H1 (cell line): ENCODE data around the gene MRPL45. TPM values are rescaled to one million over a fixed set of nuclear protein-coding genes. Genes with fewer than 3 reads are reported as not detected.

Experiments
- CTCF ChIA-PET: fragments of 300-600 bp; sonication (Branson Sonifier 250); formaldehyde crosslinking; loops from one replicate; lab custom pipeline; 2021; ENCODE audit not compliant: partially characterized antibody; lab: Charles Lee
- POLR2A ChIA-PET: fragments of 300-600 bp; sonication (Branson Sonifier 250); formaldehyde crosslinking; loops from one replicate; lab custom pipeline; 2021; ENCODE audit warnings: inconsistent platforms; ENCODE audit not compliant: partially characterized antibody; lab: Charles Lee
- DNase-seq, 2 experiments: peaks; one replicate each; pipeline versions ENCODE4 v3.0.0 to v3.0.0-alpha.2; 2010 to 2022; ENCODE audit warnings: low spot score in 2 of 2, low read depth in 1 of 2, mixed read lengths in 1 of 2
- FAIRE-seq: peaks from 2 replicates; lab custom pipeline; 2011; peaks lifted over from hg19 to GRCh38; lab: Jason Lieb, UNC
- H2AFZ ChIP-seq: 2 replicates; pipeline ENCODE4 v1.8.1; 2012; ENCODE audit warnings: low read length, inconsistent platforms
- H2AK5ac ChIP-seq: 2 replicates; pipeline ENCODE4 v1.6.1; 2013; ENCODE audit warnings: low read depth, low read length
- H2BK120ac ChIP-seq: replicated peaks from 2 replicates; pipeline ENCODE3; 2013; ENCODE audit warnings: low read depth, low read length, inconsistent platforms
- H2BK12ac ChIP-seq: 2 replicates; pipeline ENCODE4 v1.6.1; 2013; ENCODE audit warnings: low read depth, low read length
- H2BK15ac ChIP-seq: 2 replicates; pipeline ENCODE4 v1.6.1; 2013; ENCODE audit warnings: low read length
- H2BK20ac ChIP-seq: 2 replicates; pipeline ENCODE4 v1.6.1; 2013; ENCODE audit warnings: low read length
- H2BK5ac ChIP-seq: 2 replicates; pipeline ENCODE4 v1.6.1; 2013; ENCODE audit warnings: low read depth, low read length
- H3K14ac ChIP-seq: 2 replicates; pipeline ENCODE4 v1.6.1; 2013; ENCODE audit warnings: inconsistent platforms; ENCODE audit not compliant: insufficient read length
- H3K18ac ChIP-seq: 2 replicates; pipeline ENCODE4 v1.6.1; 2013; ENCODE audit warnings: low read length; ENCODE audit errors: extremely low read depth
- H3K23ac ChIP-seq: 2 replicates; pipeline ENCODE4 v1.6.1; 2013; ENCODE audit warnings: inconsistent platforms; ENCODE audit not compliant: insufficient read length
- H3K23me2 ChIP-seq: 2 replicates; pipeline ENCODE4 v1.6.1; 2013; ENCODE audit warnings: low read depth, low read length
- H3K27ac ChIP-seq: 2 replicates; pipeline ENCODE4 v1.6.1; 2011; ENCODE audit warnings: low read depth, low read length, inconsistent platforms
- H3K27me3 ChIP-seq, 4 experiments: replicated peaks in 1 of 4; 1 replicate in 1 of 4; 2 replicates in 3 of 4; pipeline versions ENCODE4 v1.6.1 to v1.8.1; 2011 to 2013; ENCODE audit warnings: low read length in 3 of 4, mild to moderate bottlenecking in 3 of 4, inconsistent platforms in 2 of 4, mixed read lengths in 2 of 4, moderate library complexity in 1 of 4; ENCODE audit not compliant: control insufficient read depth in 3 of 4, insufficient read depth in 3 of 4; ENCODE audit errors: extremely low read depth in 1 of 4
- H3K36me3 ChIP-seq, 4 experiments: 2 replicates each; pipeline versions ENCODE4 v1.6.1 to v1.8.1; 2011 to 2013; ENCODE audit warnings: mild to moderate bottlenecking in 4 of 4, low read length in 3 of 4, moderate library complexity in 2 of 4, control low read depth in 1 of 4, inconsistent platforms in 1 of 4; ENCODE audit not compliant: insufficient read depth in 4 of 4, control insufficient read depth in 2 of 4
- H3K4ac ChIP-seq: replicated peaks from 2 replicates; pipeline ENCODE3; 2013; ENCODE audit warnings: low read length, low read depth, mixed read lengths, inconsistent platforms; ENCODE audit not compliant: insufficient read length
- H3K4me1 ChIP-seq, 4 experiments: replicated peaks in 1 of 4; 1 replicate in 1 of 4; 2 replicates in 3 of 4; pipeline versions ENCODE4 v1.6.1 to v1.8.1; 2011 to 2013; ENCODE audit warnings: low read length in 3 of 4, inconsistent platforms in 2 of 4, mixed read lengths in 1 of 4; ENCODE audit not compliant: insufficient read depth in 4 of 4, control insufficient read depth in 3 of 4
- H3K4me2 ChIP-seq, 2 experiments: 2 replicates each; pipeline versions ENCODE4 v1.6.1 to v1.8.1; 2011 to 2013; ENCODE audit warnings: low read depth in 2 of 2, low read length in 2 of 2, control low read depth in 1 of 2, inconsistent platforms in 1 of 2, mild to moderate bottlenecking in 1 of 2; ENCODE audit not compliant: insufficient read depth in 1 of 2
- H3K4me3 ChIP-seq, 4 experiments: fragments of 200-600, 300-600 bp in 1 of 4; sonication (generic), shearing (Covaris generic), sonication (Bioruptor Twin) in 1 of 4; 2 replicates each; pipeline versions ENCODE4 v1.5.1 to v1.8.1; 2011 to 2016; ENCODE audit warnings: low read length in 4 of 4, low read depth in 3 of 4, control low read depth in 2 of 4, inconsistent platforms in 2 of 4, mild to moderate bottlenecking in 2 of 4, mixed read lengths in 1 of 4, moderate library complexity in 1 of 4; ENCODE audit not compliant: insufficient read depth in 2 of 4; ENCODE audit errors: extremely low read depth in 1 of 4
- H3K56ac ChIP-seq: replicated peaks from 2 replicates; pipeline ENCODE3; 2013; ENCODE audit warnings: low read depth, mild to moderate bottlenecking, mixed read lengths, low read length, inconsistent platforms; ENCODE audit not compliant: insufficient read length
- H3K79me1 ChIP-seq: 2 replicates; pipeline ENCODE4 v1.6.1; 2013; ENCODE audit warnings: low read depth, low read length, control low read depth
- H3K79me2 ChIP-seq, 2 experiments: 2 replicates each; pipeline versions ENCODE4 v1.6.1 to v1.8.1; 2012 to 2013; ENCODE audit warnings: low read length in 2 of 2, mild to moderate bottlenecking in 2 of 2, inconsistent platforms in 1 of 2; ENCODE audit not compliant: insufficient read depth in 2 of 2, control insufficient read depth in 1 of 2
- H3K9ac ChIP-seq, 4 experiments: replicated peaks in 1 of 4; 1 replicate in 1 of 4; 2 replicates in 3 of 4; pipeline versions ENCODE4 v1.6.1 to v1.8.1; 2011 to 2013; ENCODE audit warnings: low read depth in 3 of 4, low read length in 3 of 4, control low read depth in 2 of 4, mild to moderate bottlenecking in 2 of 4, moderate library complexity in 2 of 4, inconsistent platforms in 1 of 4; ENCODE audit errors: extremely low read depth in 1 of 4
- H3K9me3 ChIP-seq, 2 experiments: 2 replicates each; pipeline versions ENCODE4 v1.6.1 to v1.8.1; 2012 to 2013; ENCODE audit warnings: mild to moderate bottlenecking in 2 of 2, moderate library complexity in 2 of 2, control low read depth in 1 of 2, inconsistent platforms in 1 of 2, low read depth in 1 of 2, low read length in 1 of 2, mixed read lengths in 1 of 2; ENCODE audit not compliant: insufficient read depth in 2 of 2
- H4K20me1 ChIP-seq, 2 experiments: replicated peaks in 1 of 2; 2 replicates each; pipeline versions ENCODE3 to v1.8.1; 2011 to 2013; ENCODE audit warnings: inconsistent platforms in 2 of 2, low read length in 2 of 2, mild to moderate bottlenecking in 1 of 2; ENCODE audit not compliant: insufficient read depth in 2 of 2, control insufficient read depth in 1 of 2
- H4K5ac ChIP-seq: 2 replicates; pipeline ENCODE4 v1.6.1; 2013; ENCODE audit warnings: low read length, low read depth, mixed read lengths, inconsistent platforms; ENCODE audit not compliant: insufficient read length
- H4K8ac ChIP-seq: 2 replicates; pipeline ENCODE4 v1.8.0; 2013; ENCODE audit warnings: mild to moderate bottlenecking, moderate library complexity, low read length, inconsistent platforms; ENCODE audit not compliant: insufficient read depth; ENCODE audit errors: extremely low read depth
- H4K91ac ChIP-seq: replicated peaks from 2 replicates; pipeline ENCODE3; 2013; ENCODE audit warnings: low read length, mixed read lengths, inconsistent platforms; ENCODE audit not compliant: insufficient read length
- ASH2L ChIP-seq: fragments of 200-600, 300-600 bp; sonication (generic); IDR thresholded peaks from one replicate; pipeline ENCODE4 v1.7.1; 2017; ENCODE audit warnings: low read length
- BCL11A ChIP-seq, 2 experiments: IDR thresholded peaks; one replicate each; pipeline ENCODE4 v1.6.1; 2011; ENCODE audit warnings: low read depth in 2 of 2, low read length in 2 of 2, mild to moderate bottlenecking in 2 of 2
- CBX8 ChIP-seq: fragments of 300-800, 300-1000 bp; sonication (generic); IDR thresholded peaks from 2 replicates; pipeline ENCODE4 v1.7.1; 2016; ENCODE audit warnings: low read depth, low read length, borderline replicate concordance
- MAFK ChIP-seq: IDR thresholded peaks from 2 replicates; pipeline ENCODE4 v1.6.1; 2012; ENCODE audit warnings: low read depth, mild to moderate bottlenecking, improper control_type of control experiment, low read length
- POLR2AphosphoS5 ChIP-seq: IDR thresholded peaks from 2 replicates; pipeline ENCODE4 v1.6.1; 2011; ENCODE audit warnings: low read depth, low read length
- WGBS, 2 experiments: shearing (Covaris generic) in 1 of 2; methylation state at CpG; one replicate each; pipeline versions ENCODE4 v1.1.6 to v1.1.7; 2013 to 2015; ENCODE audit warnings: low lambda C conversion rate in 2 of 2, mixed read lengths in 2 of 2, inconsistent platforms in 1 of 2, low coverage in 1 of 2, missing lambda C conversion rate in 1 of 2; ENCODE audit not compliant: insufficient replicate concordance in 2 of 2, insufficient coverage in 1 of 2, insufficient read length in 1 of 2; ENCODE audit errors: extremely low coverage in 1 of 2, missing lambda C conversion rate in 1 of 2; 5-methylcytosine and 5-hydroxymethylcytosine counted together
- polyA plus RNA-seq, 7 experiments: library from polyadenylated mRNA; depleted of rRNA in 3 of 7; stranded (reverse) in 5 of 7; unstranded in 2 of 7; fragments of >200 nt in 5 of 7; fragments of 200-250 nt in 2 of 7; gene quantifications; 1 replicate in 5 of 7; 2 replicates in 1 of 7; 4 replicates in 1 of 7; pipeline versions ENCODE4 v1.2.1 to v1.2.3, GENCODE V29; 2011 to 2013; ENCODE audit warnings: missing spikeins in 2 of 7, mixed read lengths in 2 of 7
- total RNA-seq: library from RNA; stranded (reverse); fragmentation: NEBNext Ultra II Directional; extraction: Animal tissue kit (Norgen Biotek cat#: 25700); gene quantifications from 2 replicates; pipeline ENCODE4 v1.2.1, GENCODE V29; 2021

MRPL45 gene
- total and polyA plus RNA-seq, 2 of the 8 experiments (the other 6 are each of a cell fraction or from before 2014, with no cell fraction given): 65.6 to 71.7 TPM

DNA sequence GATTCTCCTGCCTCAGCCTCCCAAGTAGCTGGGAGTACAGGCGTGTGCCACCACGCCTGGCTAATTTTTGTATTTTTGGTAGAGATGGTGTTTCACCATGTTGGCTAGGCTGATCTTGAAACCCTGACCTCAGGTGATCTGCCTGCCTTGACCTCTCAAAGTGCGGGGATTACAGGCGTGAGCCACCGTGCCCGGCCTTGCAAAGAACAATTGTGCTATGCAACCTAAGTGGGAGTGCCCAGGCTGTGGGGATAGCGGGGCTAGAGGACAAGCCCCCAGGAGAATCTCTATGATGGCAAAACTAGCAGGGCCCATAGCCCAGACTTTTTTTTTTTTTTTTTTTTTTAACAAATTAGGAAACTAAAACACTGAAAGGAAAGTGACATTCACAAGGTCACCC lies 48.8 kb downstream of the MRPL45 start:
- no peak overlapping the region for H2AFZ ChIP-seq
- no peak overlapping the region for H2BK15ac ChIP-seq
- no peak overlapping the region for H3K27ac ChIP-seq
- H3K14ac ChIP-seq: no peak overlapping the region
- H4K20me1 ChIP-seq: no peaks in the 10 kb centered on the region
- no peak overlapping the region for H2AK5ac ChIP-seq
- no peak overlapping the region for H2BK120ac ChIP-seq
- H3K27me3 ChIP-seq: no peaks in the 10 kb centered on the region
- H3K4me3 ChIP-seq: no peak overlapping the region
- H3K23me2 ChIP-seq: no peaks in the 10 kb centered on the region
- CTCF ChIA-PET: interaction anchor here (1.6 to 25.7 kb wide), 4 partner anchors 14 to 74 kb away, joined by 4 to 400 read pairs (median 100); partner anchors contain the start of gene ARHGAP23
- no peaks in the 10 kb centered on the region for H3K36me3 ChIP-seq
- H3K79me2 ChIP-seq: no peaks in the 10 kb centered on the region
- H3K4ac ChIP-seq: no peak overlapping the region
- H4K91ac ChIP-seq: no peak overlapping the region
- peaks cover 0 to 13% (median 6%) of the 10 kb centered on the region in 4 experiments; a peak in 6 of 7 replicates for H3K4me1 ChIP-seq
- no peak overlapping the region for H3K18ac ChIP-seq
- H3K23ac ChIP-seq: no peak overlapping the region
- no peak overlapping the region for H4K5ac ChIP-seq
- no peaks in the 10 kb centered on the region for H3K79me1 ChIP-seq
- FAIRE-seq (no peak), DNase-seq (no peak)
- no peak overlapping the region for H3K9ac ChIP-seq
- POLR2A ChIA-PET: interaction anchor here (1.3 to 1.8 kb wide), 3 partner anchors 13 to 69 kb away, joined by 3 to 11 read pairs (median 4); no protein-coding TSS in a partner anchor
- no peak overlapping the region for H2BK12ac ChIP-seq
- H3K4me2 ChIP-seq: no peak overlapping the region
- no peaks in the 10 kb centered on the region for H3K9me3 ChIP-seq
- H2BK20ac ChIP-seq: no peak overlapping the region
- no peak overlapping the region for H2BK5ac ChIP-seq
- H4K8ac ChIP-seq: no peak overlapping the region
- H3K56ac ChIP-seq: no peak overlapping the region
- 94% methylated on average over 7 of the region's 7 CpGs; no CpG with 5 or more reads in 1 of the 2 experiments for WGBS, 2 experiments
- no peak for TF ChIP-seq POLR2AphosphoS5
- TF ChIP-seq MAFK: no peak
- no peak for TF ChIP-seq CBX8
- TF ChIP-seq BCL11A (IDR thresholded peaks at IDR 0.05; ENCODE audit: low read depth in 2 of 2, low read length in 2 of 2): no peak
- TF ChIP-seq ASH2L: no peak
